NCI-H146 (cell line): ENCODE results near the gene CD58.
A peak's percentile ranks its signal among the peaks of the same experiment; 100 is the strongest.
"Not testable (repeated sequence)": the region's sequence is repeated elsewhere in the genome, so short reads cannot be mapped to it uniquely, and the experiment has no call there.

Source experiments
- DNase-seq: peaks from one replicate; lab custom pipeline; 2025; lab: John Stamatoyannopoulos, UW

Gene CD58

DNA sequence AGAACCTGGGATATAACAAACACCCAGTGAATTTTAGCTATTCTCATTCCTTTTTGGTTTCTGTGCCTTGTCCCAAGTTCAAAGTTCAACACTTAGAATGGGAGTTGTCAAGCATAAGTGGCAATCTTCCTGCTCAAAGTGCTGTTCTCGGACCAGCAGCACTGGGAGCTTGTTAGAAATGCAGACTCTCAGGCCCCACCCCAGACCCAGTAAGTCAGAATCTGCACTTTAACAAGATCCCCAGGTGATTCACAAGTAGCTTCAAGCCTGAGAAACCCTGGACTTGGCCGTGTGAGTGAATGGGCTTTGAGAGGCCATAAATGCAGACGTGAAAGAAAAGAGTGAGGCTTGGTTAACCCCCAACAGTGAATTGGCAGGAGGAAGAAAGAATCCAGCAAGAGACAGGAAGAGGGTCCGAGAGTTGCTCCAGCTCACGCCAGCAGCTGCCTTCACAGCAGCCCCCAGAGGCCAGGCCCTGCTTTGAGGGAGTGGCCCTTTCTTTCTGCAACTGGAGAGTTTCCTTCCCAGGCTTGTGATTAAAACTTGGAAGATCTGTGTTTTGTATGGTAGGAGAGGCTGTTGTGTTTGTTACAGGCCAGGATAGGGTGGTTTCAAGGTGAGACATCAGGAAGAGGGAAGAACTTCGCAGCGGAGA, 21.3 kb upstream of the CD58 start:
- DNase-seq = not testable (repeated sequence)

DNA sequence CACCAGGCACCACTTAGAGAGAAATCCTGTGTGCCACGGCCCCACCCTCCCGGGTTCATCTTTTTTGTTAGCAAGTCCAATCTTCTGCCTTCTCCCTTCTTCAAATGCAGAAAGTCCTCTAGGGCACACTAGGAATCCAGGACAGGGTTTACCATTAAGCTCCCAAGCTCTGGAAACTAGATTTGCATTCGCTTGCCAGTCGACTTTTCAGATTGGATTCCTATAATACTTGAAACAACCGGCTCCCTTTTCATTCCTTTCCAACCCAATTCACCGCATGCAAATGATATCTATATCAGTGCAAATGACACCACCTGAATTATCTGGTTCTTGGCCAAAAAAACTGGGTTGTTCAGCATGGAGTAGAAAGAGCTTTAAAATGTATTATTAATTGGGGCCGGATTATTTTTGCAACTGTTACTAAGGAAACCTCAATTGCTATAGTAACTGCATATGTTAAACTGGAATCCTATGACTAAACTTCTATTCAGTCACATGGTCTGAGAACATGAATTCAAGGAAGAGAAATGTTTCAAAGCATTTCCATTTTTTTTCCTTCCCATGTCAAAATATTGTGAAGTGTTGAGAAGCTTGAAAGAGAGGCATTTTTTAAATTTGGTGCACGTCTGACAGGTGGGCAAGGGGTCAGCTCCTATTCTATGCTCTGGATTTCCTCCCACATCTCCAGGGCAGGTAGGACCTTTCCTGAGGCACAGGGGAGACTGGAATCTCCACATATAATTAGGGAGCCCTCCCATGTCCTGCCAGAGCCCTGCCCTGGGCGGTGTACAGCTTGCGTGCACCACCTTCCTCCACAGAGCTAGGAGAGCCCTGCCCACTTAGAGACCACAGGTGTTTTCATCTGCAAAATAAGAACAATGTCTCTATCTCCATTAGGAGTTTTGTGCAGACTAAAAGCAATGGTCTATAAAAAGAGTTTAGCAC, 20.5 kb upstream of the CD58 start:
- not testable (repeated sequence) for DNase-seq

DNA sequence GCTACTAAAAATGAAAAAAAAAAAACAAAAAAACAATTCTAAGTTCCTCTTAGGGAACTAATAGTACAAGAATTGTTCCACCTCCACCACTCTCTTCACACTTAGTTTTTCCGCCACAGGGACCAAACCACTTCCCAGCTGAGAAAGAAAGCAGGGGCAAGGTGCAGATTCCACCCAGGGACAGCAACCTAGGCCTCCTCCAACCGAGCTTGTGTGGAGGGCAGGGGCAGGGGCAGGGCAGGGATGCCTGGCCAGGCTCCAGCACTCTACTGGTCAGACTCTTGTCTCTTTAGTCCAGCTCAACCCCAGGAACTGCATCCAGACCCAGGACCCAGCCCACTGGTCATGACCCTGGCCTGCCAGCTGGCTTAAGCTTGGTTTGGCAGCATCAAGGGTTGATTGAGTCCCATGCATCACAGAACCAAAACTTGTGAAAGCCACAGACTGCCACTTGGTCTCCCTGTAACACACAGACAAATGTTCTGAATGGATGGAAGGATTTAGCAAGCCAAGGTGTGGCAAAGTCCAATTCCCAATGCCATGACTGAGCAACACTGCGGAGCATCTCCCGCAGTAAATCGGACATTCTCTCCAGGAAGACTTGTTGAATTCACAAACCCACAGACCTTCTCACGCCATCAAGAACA, 19.7 kb upstream of the CD58 start:
- DNase-seq = not testable (repeated sequence)

DNA sequence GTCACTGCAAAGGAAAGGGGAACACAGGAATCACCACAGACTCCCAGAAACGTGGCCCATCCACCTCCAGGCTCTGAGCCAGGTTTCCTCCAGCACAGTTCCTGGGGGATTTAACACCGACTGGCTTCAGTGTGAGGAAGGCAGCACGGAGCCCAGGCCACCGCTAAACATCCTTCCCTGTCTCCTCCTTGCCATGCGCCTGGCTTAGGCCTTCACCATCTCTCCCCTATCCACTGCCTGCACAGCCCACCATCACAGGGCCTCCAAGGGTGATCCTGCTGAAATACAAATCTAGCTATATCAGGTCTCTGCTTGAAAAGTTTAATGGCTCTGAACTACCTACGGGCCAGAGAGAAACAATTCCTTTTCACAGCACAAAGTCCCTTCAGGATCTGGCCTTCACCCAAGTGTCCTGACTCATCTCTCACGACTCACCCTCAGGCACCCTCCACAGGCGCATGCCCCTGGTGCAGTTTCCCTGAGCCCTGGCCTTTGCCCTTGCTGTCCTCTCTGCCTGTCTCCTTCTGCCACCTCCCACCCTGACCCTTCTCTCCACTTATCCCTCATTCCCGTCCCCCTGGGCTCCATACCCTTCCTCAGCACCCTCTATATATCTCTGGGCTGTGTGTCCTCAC, 18.4 kb upstream of the CD58 start:
- DNase-seq = not testable (repeated sequence)

DNA sequence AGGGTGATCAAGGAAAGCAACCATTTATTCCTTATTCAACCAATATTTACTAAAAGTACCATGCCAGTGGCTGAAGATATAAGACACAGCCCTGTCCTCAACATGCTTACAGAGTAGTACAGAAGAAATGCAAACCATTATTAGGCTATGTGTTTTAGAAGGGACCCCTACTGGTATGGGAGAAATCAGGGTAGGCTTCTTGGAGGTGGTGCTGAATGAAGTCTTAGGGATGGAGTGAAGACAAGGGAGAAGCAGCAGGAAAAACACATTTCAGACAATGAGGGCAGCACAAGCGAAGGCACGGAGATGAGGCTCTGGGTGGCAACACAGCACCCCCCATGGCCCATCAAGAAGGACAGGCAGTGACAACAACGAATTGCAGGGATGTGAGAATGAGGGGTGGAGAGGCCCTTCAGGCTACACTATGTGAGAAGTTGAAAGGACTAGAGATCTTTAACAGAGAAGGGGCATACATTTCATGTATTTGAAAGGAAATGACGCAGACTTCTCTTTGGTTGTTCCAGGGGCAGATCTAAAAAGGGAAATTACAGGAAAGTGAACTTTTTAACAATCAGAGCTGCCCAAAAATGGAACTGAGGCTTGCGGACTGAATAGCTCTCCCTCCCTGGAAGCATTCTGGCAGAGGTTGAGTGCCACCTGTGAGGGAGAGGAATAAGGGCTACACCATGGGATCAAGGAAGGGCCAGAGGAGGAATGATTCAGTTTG, 16.8 kb upstream of the CD58 start:
- DNase-seq = no peak

DNA sequence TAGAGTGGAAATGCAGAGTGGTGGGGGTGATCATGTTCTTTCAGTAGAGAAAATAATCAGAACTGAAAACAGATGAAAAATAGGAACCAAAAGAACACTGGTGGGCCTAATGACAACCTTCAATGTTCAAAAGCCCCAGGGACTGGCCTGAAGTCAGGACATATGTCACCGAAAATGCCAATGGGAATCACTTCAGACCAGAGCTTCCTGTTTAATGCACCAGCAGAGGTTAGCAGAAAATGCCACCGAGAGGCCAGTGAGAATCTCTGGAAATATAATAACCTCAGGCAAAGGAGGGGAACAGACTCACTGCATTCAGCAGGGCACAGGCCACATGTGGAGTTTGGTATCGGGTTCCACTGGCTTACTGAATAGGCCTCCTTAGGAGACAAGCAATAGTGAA, 15.9 kb upstream of the CD58 start:
- peak; percentile 30 for DNase-seq

DNA sequence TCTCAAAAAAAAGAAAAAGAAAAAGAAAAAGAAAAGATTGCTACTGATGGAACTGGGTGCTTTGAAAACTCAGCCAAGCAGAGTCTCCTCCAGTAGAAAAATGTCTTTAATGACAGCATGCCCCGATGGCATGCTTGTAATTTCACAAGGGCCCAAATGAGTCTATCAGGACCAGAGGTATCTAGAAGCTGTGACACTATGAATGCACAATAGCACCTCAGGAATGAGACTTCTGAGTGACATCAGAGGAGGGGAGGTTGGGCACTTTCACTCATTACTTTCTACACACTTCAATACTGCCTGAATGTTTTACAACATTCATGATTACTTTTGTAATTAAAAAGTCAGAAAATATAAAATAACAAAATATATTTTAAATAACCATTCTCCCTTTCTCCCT, 15.1 kb upstream of the CD58 start:
- no peak for DNase-seq

DNA sequence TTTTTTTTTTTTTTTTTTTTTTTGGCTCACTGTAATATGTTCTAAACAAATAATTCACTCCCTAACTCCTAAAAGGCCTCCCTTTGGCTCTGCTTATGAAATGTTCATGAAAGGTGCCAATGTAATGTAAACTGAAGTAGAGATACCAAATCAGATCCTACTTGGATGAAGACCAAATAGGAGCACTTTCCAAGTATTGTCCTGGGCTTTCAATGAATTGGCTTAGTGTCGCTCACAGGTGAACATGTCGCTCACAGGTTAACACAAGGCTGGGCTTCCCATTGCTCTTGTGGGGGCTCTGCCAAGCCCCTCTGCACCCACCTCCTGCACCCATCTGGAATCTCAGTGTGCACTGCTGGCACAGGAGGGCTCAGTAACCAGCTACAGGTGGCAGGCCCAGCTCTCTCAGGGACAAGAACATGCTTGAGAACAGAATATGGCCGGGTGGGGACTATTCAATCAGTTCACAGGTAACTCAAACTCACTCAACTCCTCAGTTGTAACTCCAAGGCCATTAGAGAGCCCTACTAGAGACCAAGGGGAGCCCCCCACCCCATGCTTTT, 10.6 kb upstream of the CD58 start:
- no peak for DNase-seq

DNA sequence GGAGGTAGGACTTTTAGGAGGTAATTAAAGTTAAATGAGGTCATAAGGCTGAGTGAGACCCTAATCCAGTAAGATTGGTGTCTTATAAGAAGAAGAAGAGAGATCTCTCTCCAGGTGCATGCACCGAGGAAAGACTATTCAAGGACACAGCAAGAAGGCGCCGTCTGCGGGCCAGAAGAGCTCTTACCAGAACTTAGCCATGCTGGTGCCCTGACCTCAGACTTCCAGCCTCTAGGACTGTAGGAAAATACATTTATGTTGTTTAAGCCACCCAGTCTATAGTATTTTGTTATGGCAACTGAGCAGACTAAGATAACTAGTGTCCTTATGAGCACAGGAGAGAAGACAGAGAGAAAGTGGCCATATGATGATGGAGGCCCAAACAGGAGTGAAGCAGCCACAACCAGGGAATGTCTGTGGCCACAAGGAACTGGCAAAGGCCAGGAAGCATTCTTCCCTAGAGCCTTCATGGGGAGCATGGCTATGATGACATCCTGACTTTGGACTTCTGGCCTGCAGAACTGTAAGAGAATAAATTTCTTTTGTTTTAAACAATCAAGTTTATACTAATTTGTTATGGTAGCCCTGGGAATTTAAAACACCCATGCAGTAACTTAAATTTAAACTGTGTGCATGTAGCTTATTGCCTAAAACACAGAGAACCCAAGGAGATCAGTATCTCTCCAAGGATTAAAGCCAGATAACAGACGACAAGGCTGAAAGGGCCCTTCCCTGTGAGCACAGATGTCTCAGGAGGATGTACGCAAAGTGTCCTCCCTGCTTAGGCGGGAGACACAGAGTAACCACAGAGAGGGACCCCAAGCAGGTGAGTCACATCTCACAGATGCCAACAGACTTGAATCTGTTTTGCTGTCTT, 9.9 kb upstream of the CD58 start:
- no peak for DNase-seq

DNA sequence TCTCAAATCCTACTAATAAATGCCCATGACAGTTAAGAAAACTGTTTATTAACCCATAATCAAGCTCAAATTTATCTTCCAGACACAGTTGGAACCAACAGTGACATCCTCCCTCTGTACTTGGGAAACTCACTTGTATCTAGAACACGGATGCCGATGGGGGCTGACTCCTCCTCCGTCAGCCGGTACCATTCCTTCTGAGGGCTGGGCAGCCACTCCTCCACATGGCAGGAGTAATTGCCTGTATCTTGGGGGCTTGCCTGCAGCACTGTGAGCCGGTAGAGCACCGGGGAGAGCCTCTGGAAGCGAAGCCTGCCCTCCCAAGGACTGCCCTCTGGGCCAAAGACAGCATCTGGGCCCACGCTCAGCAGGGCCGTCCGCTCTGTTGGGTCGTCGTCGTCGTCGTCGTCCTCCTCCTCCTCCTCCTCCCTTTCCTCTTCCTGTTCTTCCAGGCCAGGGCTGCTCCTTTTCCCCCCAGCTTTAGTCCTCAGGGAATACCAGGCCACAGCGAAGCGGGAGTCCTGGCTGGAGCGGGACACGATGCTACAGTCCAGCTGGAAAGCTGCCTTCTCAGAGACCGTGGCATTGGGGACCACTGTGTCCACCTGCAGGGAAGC, 8.5 kb upstream of the CD58 start:
- DNase-seq = no peak

DNA sequence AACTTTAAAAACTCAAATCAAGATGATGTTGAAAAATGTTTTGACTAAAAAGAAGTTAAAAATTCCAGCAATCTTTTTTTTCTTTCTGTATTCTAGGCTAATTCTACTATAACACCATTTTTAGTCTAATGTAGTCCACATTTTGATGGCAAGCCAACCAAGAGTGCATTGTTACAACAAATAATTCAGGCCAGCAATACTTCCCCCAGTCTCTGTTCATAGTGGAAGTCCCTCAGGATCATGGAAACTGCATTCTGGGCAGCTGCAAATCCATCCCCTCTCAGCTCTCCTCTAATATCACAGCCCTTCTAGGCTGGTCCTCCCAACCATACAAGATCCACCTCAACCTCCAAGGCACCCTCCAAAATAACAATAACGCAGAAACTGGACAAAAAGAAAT, 7.8 kb upstream of the CD58 start:
- DNase-seq = no peak

DNA sequence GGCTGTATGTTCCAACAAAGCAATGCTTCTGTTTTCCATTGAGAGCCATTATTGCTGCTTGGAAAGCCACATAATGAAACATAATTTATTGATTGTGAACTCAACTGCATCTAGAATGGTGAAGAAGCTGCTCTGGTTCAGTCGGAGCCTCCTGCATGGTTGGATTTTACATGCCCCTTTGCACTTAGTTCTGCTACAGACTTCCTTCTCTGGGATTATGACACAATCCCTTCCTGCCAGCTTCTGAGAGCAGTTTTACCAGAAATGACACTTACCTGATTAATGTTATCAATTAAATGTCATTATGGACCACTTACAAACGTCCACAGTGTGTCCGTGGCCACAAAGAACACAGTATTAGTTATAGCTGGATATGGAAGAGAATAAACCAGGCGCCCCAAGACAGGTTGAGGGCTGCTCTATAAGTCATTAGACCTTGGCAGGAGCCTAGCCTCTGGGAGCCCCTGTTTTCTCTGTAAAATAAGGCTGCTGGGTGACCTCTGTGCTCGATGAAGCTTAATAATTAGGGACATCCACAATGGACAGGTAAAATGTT, 7.0 kb upstream of the CD58 start:
- no peak for DNase-seq

DNA sequence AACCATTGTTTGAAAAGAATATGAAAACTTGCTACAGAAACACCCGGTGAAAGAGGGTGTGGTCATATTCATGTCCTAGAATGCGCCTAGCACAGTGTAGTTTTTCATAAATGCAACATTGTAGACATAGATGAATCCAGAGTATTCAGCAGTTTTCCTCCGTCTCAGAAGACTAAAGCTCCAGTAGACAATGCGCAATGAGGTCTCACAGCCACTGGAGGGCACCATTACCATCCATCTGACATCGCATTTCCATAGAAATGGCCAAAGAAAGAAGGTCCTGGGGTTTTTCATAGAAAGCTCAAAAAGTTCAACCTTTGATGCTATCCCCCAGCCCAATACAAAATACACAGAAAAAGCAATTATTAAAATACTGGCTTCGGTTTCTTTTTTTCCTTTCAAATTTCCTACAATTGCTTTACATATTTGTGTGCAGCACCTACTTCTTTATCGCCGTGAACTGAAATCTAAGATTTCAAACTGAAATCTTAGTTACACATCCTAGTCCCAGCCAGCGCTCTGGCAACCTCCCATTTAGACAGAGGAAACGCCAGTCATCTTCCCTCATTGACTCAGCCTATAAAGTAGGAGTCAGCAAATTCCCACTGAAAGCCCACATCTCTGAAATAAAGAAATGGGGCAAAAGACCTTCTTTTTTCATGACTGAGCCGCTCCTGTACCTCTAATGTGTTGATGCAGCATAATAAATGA, 3.9 kb upstream of the CD58 start:
- peak; percentile 51 for DNase-seq

DNA sequence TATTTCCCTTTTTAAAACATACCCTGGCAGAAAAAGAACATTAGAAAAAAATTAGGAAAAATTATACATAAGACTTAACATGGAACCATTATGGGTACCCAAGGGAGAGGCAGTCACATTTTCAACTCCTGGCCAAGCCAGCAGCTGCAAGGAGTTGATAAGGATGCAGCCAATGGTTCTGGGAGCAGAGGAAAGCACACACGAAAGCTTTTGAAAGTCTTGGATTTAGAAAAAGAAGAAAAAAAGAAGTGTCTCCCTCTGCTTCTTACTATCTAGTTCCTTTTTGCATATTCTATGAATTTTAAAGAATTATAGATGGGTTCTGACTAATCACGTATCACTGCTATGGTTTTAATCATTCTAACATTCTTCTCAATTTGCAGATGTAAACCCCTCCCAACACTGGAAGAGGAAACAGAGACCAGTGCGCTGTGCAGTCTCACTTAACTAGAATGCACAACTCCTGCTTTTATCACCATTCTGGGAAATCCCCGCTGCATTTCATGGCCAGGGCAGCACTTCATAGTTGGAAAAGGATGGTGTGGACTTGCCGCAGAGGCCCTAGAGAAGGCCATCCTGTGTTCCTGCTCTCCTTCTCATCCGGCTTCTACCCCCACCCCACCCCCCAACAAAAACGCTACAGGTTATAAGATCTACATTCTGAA, 2.7 kb upstream of the CD58 start:
- no peak for DNase-seq

DNA sequence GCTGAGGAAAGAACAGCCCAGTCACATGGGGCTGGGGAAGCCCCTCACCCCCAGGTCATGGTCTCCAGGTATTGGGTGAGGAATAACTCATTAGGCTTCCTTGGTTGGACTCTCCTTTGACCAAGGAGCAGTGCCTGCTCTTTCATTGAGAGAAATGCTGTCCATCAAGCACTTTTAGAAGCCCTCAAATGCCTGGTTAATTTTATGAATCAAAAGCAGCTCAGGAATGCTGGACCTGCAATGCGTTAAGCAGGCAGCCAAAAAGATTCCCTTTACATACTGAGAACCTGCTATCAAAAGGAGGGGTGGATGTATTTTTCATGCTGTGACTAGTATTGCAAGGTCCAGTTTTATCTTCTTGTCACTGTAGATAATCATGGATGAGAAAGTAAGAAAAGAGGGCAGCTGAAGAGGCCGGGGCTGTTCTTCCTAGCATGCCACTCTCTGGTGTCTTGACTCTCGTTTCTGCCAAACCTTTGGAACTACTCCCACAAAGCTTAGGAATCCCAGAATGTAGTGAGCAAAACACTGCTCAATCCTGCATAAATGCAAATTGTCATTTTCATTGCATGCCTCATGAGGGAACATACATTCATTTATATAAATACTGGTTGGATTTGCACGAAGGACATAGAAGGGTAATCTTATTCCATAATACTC, 2.1 kb upstream of the CD58 start:
- DNase-seq = no peak

DNA sequence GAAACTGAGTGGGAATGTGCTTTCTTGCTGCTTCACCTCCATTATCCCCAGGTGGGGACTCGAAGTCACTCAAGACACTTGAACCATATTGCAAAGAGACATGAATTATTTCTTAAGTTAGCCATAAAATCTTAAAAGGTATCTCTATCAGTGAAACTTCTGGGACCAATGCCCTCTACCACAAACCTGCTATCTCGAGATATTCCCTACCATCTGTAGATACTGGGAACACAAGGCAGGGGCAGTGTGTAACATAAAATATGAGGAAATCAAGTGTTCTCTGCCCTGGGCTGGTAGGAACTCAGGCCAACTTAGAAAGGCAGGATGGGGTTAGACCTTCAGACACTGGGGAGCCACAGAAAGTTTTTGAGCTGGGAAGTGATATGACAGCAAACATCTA, 1.3 kb upstream of the CD58 start:
- no peak for DNase-seq

DNA sequence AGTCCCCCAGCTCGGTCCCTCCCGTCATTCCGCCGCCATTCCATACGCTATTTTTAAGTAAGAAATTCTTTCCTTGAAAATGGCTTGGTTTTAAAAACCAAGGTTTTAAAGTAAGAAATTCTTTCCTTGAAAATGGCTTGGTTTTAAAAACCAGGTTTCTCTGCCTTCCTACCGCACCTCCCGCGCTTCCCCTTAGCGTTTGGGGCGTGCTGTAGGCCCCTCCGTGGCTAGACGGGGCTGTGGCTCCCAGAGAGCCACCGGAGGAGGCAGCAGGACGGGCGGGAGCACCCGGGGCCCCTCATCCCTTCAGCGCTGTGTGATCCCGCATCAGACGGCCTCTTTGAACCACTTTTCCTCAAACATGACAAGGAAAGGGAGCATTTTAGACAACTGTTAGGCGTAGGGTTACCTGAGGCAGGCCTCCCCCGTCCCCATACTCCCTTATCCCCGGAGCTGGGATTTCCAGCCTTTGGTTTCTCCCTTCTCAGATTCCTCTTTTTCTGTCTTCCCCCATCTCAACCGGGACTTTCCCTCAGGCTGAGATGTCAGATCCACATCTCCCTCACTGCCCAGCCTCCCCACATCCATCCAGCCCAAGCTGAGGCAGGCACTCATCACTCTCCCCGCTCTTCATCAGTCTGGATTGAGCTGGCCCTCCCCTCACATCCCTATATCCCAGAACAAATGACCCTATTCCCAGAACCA, 541 bp upstream of the CD58 start:
- DNase-seq = peak; percentile 38
